SK-N-MC (cell line): Measurements from ENCODE around the gene DNAI7.

Source experiments
- EZH2 ChIP-seq: fragments of 200-600 bp; sonication (generic); IDR thresholded peaks from one replicate; pipeline ENCODE4 v1.6.1; 2017; ENCODE audit warnings: antibody characterized with exemption
- POLR2AphosphoS5 ChIP-seq: IDR thresholded peaks from 2 replicates; pipeline ENCODE4 v1.6.1; 2012; ENCODE audit warnings: mild to moderate bottlenecking, low read depth, low read length, borderline replicate concordance

GRCh38 chr12:25121916-25122315, 73.0 kb downstream of the DNAI7 start:
- TF ChIP-seq POLR2AphosphoS5 = no peak
- no peak for TF ChIP-seq EZH2
